Measurements from ENCODE around the gene TMA7. TPM values are rescaled to one million over a fixed set of nuclear protein-coding genes. Genes with fewer than 3 reads are reported as not detected.

The TMA7 gene
- total RNA-seq, 1 donor from 2014 or later, result 169 TPM

- H3K4me3 ChIP-seq, result no peak overlapping the region
- DNase-seq (peak; percentile 43), ATAC-seq (no peak)
- H3K36me3 ChIP-seq, result peaks cover 76% of the 10 kb centered on the region
- H3K27me3 ChIP-seq, result no peaks in the 10 kb centered on the region
- H3K27ac ChIP-seq, result no peak overlapping the region
- H3K9me3 ChIP-seq, result no peaks in the 10 kb centered on the region
- no peaks in the 10 kb centered on the region for H3K4me1 ChIP-seq
- intact Hi-C loops (cut with DNase I), result no loop called here
- TF ChIP-seq, protein P1, sequence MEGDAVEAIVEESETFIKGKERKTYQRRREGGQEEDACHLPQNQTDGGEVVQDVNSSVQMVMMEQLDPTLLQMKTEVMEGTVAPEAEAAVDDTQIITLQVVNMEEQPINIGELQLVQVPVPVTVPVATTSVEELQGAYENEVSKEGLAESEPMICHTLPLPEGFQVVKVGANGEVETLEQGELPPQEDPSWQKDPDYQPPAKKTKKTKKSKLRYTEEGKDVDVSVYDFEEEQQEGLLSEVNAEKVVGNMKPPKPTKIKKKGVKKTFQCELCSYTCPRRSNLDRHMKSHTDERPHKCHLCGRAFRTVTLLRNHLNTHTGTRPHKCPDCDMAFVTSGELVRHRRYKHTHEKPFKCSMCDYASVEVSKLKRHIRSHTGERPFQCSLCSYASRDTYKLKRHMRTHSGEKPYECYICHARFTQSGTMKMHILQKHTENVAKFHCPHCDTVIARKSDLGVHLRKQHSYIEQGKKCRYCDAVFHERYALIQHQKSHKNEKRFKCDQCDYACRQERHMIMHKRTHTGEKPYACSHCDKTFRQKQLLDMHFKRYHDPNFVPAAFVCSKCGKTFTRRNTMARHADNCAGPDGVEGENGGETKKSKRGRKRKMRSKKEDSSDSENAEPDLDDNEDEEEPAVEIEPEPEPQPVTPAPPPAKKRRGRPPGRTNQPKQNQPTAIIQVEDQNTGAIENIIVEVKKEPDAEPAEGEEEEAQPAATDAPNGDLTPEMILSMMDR (IDR thresholded peaks at IDR 0.05), result no peak
These were observed 29.6 kb upstream of the TMA7 start for GRCh38 chr3:48410205-48411040.

- H3K4me3 ChIP-seq, result no peak overlapping the region
- TF ChIP-seq, protein P1 (IDR thresholded peaks at IDR 0.05), result no peak
- H3K27me3 ChIP-seq, result no peaks in the 10 kb centered on the region
- intact Hi-C loops (cut with DNase I), result no loop called here
- H3K4me1 ChIP-seq, result no peaks in the 10 kb centered on the region
- H3K27ac ChIP-seq, result no peak overlapping the region
- no peaks in the 10 kb centered on the region for H3K9me3 ChIP-seq
- no peak for ATAC-seq
- no peak for DNase-seq
- peaks cover 76% of the 10 kb centered on the region for H3K36me3 ChIP-seq
These were observed 28.9 kb upstream of the TMA7 start for GRCh38 chr3:48411041-48411588.

DNA sequence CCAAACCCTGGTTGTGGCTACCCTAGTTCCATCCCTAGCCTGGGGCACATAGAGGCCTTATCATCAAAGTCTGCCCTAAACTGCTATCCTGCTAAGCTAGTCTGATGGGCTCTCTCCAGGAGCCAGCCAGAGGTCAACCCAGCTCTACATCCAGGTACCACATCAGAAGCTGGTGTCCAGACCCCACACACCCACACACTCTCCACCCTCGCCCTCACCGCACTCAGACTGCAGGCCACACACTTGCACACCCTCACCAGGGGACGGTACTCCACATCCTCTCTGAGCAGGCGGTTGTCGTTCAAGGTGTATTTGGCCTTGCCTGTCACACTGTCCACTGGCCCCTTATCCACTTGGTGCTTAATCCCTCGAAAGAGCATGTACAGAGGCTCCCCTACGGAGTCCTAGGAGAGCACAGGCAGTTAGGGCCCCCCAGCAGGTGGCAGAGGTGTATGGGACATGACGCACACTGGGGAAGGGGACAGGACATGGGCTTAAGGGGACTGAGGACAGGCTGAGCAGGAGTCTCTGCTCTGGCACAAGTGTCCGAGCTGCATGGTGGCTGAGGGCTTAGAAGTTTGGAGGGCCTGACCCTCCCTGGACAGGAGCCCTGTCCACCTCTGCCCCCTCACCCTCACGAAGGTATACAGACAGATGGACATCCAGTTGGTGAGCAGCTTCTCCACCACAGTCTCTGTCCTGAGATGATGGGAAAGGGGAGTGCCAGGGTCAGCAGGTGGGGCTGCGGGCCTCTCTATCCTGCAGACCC is 28.3 kb upstream of the TMA7 start:
- DNase-seq, result peak; percentile 44
- H3K27me3 ChIP-seq, result no peaks in the 10 kb centered on the region
- no peak for ATAC-seq
- TF ChIP-seq, protein P1 (IDR thresholded peaks at IDR 0.05), result no peak
- peaks cover 71% of the 10 kb centered on the region for H3K36me3 ChIP-seq
- intact Hi-C loops (cut with DNase I), result no loop called here
- H3K27ac ChIP-seq, result no peak overlapping the region
- H3K4me3 ChIP-seq, result no peak overlapping the region
- no peaks in the 10 kb centered on the region for H3K4me1 ChIP-seq
- H3K9me3 ChIP-seq, result no peaks in the 10 kb centered on the region

GRCh38 chr3:48412375-48413001 is 27.6 kb upstream of the TMA7 start:
- Histone ChIP-seq H3K4me3 (no peak overlapping the region), H3K36me3 (peaks cover 66% of the 10 kb centered on the region), H3K27me3 (no peaks in the 10 kb centered on the region), H3K27ac (no peak overlapping the region), H3K9me3 (no peaks in the 10 kb centered on the region), H3K4me1 (no peaks in the 10 kb centered on the region)
- intact Hi-C loops (cut with DNase I), result no loop called here
- peak; percentile 62 for DNase-seq
- TF ChIP-seq, protein P1 (IDR thresholded peaks at IDR 0.05), result no peak
- ATAC-seq, result no peak

DNA sequence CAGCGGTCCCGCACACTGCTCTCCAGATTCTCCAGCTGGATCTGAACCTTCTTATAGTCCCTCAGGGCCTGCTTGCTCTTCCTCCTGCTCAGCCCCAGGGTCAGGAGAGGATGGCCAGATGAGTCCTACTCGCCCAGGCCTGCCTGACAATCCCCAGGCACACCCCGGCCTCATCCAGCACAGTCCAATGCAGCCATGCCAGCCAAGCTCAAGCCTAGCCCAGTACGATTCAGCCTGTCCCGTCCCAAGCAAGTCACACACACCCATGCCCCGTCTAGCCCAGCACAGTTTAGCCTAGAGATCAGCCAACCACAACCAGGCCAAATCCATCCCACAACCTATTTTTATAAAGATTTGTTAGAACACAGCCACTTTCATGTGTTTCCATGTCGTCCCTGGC is 27.0 kb upstream of the TMA7 start:
- TF ChIP-seq, protein P1 (IDR thresholded peaks at IDR 0.05), result no peak
- H3K4me3 ChIP-seq, result no peak overlapping the region
- H3K27ac ChIP-seq, result no peak overlapping the region
- no peaks in the 10 kb centered on the region for H3K9me3 ChIP-seq
- DNase-seq (no peak), ATAC-seq (no peak)
- H3K4me1 ChIP-seq, result no peaks in the 10 kb centered on the region
- intact Hi-C loops (cut with DNase I), result no loop called here
- H3K36me3 ChIP-seq, result peaks cover 64% of the 10 kb centered on the region
- no peaks in the 10 kb centered on the region for H3K27me3 ChIP-seq
